Muscle layer of duodenum (tissue), 2 donors: ENCODE data around the gene NELL2.

ENCODE experiments used
- H3K27ac ChIP-seq: one replicate; pipeline ENCODE4 v1.7.0; 2013; ENCODE audit warnings: mild to moderate bottlenecking, low read length
- H3K27me3 ChIP-seq: one replicate; pipeline ENCODE4 v1.7.0; 2013; ENCODE audit warnings: low read depth, mild to moderate bottlenecking, control low read depth, low read length
- H3K36me3 ChIP-seq, 2 donors: one replicate each; pipeline ENCODE4 v1.7.0; 2013; ENCODE audit warnings: low read length in 2 of 2, control low read depth in 1 of 2, mild to moderate bottlenecking in 1 of 2; ENCODE audit not compliant: insufficient read depth in 2 of 2, control insufficient read depth in 1 of 2
- H3K4me1 ChIP-seq, 2 donors: one replicate each; pipeline ENCODE4 v1.7.0; 2013; ENCODE audit warnings: low read length in 2 of 2, mild to moderate bottlenecking in 2 of 2, control low read depth in 1 of 2, moderate library complexity in 1 of 2; ENCODE audit not compliant: insufficient read depth in 2 of 2, control insufficient read depth in 1 of 2
- H3K4me3 ChIP-seq, 2 donors: one replicate each; pipeline ENCODE4 v1.7.0; 2013; ENCODE audit warnings: low read length in 2 of 2, low read depth in 1 of 2, mild to moderate bottlenecking in 1 of 2
- H3K9me3 ChIP-seq, 2 donors: one replicate each; pipeline ENCODE4 v1.7.0; 2013; ENCODE audit warnings: low read length in 2 of 2, control low read depth in 1 of 2, mild to moderate bottlenecking in 1 of 2; ENCODE audit not compliant: control insufficient read depth in 1 of 2
- donor health status: healthy.

Gene NELL2

DNA sequence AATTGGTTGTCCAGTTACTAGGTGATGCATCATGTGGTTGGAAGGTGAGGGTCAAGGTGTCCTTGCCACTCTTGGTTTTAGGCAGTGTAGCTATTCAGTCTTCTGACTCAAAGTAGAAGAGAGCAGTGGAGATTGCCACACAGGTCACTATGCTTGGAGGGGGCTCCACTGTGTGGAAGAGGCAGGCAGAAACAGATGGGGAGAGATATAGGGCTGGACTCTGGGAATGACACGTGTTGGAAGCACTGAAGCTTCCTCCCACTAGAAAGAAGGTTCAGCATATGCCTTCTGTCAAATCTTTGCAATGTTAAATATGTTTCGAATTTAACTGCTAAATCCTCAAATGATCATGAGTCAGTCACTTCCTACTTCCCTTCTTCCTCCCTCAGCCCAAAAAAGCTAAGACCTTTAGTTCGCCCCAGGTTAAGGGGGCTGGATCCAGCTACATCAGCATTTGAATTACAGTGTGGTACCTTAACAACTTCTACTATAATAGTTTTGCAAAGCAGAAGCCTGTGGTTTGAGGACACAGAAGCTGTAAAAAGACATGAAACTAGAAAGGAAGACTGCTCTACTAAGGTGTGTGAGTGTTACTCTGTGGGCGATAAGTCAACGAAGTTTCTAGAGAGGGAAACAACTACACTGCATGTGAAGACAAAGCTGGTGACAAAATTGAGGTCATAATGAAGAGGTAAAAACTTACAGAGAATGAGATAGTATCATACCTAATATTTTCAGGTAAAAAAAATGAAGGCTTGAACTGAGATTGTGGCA lies 228.0 kb downstream of the NELL2 start:
- Histone ChIP-seq H3K27ac (no peak overlapping the region), H3K4me3 (no peak overlapping the region), H3K36me3 (no peaks in the 10 kb centered on the region), H3K9me3 (no peaks in the 10 kb centered on the region), H3K4me1 (no peaks in the 10 kb centered on the region), H3K27me3 (no peaks in the 10 kb centered on the region)

DNA sequence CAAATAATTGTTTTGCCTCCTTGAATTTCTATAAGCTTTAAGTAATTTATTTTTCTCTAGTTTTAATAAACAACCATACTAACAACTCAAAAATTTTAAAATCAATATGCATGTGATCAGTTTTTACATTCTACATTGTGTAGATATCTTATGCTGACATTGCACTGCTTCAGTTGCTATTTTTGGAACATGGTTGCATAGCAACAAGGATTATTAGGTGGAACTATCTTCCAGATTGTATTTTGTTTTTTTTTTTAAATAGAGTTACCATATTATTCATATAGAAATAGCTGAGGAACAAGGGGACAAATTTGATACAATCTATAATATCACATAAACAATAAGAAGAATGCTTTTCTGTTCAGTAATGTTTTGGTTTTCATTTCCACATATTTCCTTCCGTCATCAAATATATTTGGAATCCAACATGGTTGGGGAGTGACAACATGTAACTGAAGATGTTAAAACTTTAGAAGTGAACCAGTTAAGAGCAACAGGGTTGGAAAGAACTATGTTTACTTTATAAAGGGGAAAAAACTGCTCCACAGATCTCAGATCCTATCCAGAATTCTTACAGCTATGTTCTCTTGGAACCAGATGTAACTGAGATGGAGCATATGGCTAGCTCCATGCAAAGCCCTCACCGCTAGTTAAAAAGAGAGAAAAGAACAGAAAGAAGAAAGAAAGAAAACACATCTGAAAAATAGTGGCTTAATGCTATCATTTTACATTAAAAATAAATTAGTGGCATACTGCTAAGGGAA lies 235.5 kb downstream of the NELL2 start:
- Histone ChIP-seq H3K27ac (no peak overlapping the region), H3K4me1 (no peaks in the 10 kb centered on the region)

DNA sequence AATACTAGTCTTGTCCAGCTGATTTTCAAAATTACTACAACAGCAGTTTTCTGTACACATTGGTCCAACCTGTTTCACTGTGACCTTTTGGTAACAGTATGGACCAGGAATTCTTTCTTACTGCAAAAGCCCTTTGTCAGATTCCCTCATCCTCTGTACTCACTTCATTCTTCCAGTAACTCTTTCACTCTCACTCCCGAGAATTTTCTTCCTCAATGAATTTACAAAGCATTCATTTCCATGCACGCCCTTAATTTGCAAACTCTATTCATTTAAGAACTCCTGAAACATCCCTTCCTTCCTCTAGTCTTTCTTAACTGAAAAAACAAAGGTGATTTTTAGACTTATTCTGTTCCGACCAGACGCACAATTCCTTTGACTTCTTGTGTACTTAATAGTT lies 238.2 kb downstream of the NELL2 start:
- H3K9me3 ChIP-seq: no peaks in the 10 kb centered on the region
- no peaks in the 10 kb centered on the region for H3K27me3 ChIP-seq
- H3K4me1 ChIP-seq: no peaks in the 10 kb centered on the region
- no peak overlapping the region for H3K4me3 ChIP-seq
- no peaks in the 10 kb centered on the region for H3K36me3 ChIP-seq
- H3K27ac ChIP-seq: no peak overlapping the region

More for the DNA sequence above, 235.5 kb downstream of the NELL2 start:
- no peaks in the 10 kb centered on the region for H3K27me3 ChIP-seq
- H3K4me3 ChIP-seq: no peak overlapping the region
- H3K36me3 ChIP-seq: no peaks in the 10 kb centered on the region
- no peaks in the 10 kb centered on the region for H3K9me3 ChIP-seq

DNA sequence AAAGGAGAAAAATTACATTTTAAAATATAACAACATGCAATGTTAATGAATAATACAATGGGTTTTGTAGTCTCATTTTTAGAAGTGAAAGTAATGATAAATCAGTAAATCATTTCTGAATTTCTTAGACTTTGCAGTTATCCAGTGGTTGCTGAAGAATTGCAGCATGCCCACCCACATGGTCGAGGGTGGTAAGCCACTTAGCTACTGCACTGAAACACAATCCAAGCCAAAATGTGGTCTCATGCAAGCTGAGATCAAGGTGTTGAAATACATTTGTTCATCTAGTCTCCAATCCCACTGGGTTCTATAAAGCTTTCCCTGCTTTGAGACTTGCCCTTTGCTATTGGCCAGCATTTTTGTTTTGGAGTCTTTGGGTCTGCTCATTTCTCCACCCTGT lies 247.9 kb downstream of the NELL2 start:
- Histone ChIP-seq H3K27ac (no peak overlapping the region), H3K27me3 (no peaks in the 10 kb centered on the region), H3K4me3 (no peak overlapping the region), H3K9me3 (no peaks in the 10 kb centered on the region), H3K4me1 (no peaks in the 10 kb centered on the region), H3K36me3 (no peaks in the 10 kb centered on the region)

DNA sequence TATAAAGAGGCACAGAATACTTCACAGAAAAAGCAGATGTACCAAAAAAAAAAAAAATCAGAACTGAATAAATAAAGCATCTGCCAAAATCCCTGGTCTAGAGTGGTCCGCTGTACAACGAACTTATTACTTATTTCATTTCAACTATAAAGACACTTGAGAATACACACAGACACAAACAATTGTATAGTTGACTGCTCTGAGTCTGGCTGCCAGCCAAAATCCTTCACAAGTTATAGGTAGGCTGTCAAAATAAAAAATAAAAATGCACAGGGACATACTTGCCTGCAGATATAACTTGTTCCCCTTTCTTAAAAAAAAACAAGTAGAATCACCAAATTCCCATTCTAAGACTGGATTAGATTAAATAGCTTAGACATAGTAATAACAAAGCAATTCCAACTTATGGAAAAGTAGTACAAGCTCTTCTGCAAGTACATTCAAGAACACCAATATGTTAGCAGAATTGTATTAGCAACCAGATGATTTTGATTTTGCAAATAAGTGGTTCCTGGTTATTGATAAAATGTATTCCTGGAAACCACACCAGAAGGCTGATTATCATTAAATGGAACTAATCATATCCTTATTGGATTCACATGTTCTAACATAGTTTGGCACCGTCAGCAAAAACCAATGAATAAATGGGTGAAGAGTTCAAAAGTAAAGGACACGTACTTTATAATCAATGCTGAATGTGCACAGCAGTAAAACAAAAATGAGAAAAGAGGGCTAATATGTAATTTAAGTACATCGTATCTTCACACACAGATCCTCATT lies 248.5 kb downstream of the NELL2 start:
- H3K27ac ChIP-seq: no peak overlapping the region
- H3K27me3 ChIP-seq: no peaks in the 10 kb centered on the region
- no peaks in the 10 kb centered on the region for H3K9me3 ChIP-seq

DNA sequence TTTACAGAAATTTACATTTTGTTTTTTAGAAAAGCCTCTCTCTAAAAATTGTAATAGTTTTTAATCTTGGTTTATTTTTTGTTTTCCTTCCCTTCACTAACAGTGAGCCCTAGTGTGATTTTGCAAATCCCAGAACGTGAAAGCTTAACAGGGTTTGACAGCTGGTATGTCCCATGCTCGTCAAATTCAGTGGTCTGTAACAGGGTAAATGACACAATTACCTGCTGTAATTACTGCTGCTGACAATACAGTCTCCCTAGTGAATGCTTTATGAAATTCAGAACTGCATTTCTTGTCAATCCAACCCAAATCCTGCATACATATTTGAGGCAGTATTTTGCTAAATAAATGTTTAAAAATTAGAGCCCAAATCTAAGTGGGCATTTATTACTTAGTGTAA lies 249.2 kb downstream of the NELL2 start:
- Histone ChIP-seq H3K36me3 (no peaks in the 10 kb centered on the region), H3K9me3 (no peaks in the 10 kb centered on the region), H3K4me1 (no peaks in the 10 kb centered on the region), H3K27me3 (no peaks in the 10 kb centered on the region), H3K27ac (no peak overlapping the region), H3K4me3 (no peak overlapping the region)

More for the DNA sequence above, 248.5 kb downstream of the NELL2 start:
- Histone ChIP-seq H3K4me3 (no peak overlapping the region), H3K4me1 (no peaks in the 10 kb centered on the region), H3K36me3 (no peaks in the 10 kb centered on the region)

DNA sequence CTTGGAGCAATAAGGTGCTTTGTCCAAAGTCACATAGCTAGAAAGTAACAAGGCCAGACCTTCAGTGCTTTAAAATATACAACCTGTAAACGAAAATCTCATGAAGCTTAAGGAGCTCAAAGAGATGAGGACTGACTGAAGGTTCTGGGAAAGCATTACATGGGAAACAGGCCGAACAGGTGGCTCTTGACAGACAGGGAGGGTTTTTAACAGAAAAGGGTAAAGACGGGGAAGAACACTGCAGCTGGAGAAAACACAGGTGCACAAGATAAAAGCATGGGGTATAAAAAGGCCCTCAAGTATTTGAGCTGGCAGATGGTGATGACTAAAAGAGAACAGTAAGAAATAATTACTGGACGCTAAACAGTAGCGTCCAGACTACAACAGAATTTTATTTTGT lies 257.2 kb downstream of the NELL2 start:
- Histone ChIP-seq H3K27me3 (no peaks in the 10 kb centered on the region), H3K4me3 (no peak overlapping the region), H3K9me3 (no peaks in the 10 kb centered on the region), H3K27ac (no peak overlapping the region), H3K4me1 (no peaks in the 10 kb centered on the region), H3K36me3 (no peaks in the 10 kb centered on the region)

DNA sequence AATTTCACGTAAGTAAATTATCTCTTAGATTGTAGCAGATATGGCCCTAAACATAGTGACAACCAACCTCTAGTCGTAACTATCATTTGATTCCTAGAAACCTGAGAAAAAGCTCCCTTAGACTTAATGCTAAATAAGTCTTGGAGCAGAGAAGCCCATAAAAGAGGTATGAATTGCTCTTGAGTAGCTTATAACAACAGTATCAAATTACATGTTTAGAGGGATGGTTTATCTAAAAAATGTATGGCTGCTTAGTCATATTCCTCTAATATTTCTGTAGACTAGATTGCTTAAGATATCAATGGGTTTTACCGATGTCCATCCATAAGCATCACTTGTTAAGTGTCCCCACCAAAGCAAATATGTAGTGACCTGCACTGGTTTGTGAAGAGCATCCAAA lies 259.7 kb downstream of the NELL2 start:
- H3K27me3 ChIP-seq: no peaks in the 10 kb centered on the region
- H3K9me3 ChIP-seq: no peaks in the 10 kb centered on the region
- H3K36me3 ChIP-seq: no peaks in the 10 kb centered on the region
- H3K4me3 ChIP-seq: no peak overlapping the region
- H3K4me1 ChIP-seq: no peaks in the 10 kb centered on the region
- no peak overlapping the region for H3K27ac ChIP-seq

DNA sequence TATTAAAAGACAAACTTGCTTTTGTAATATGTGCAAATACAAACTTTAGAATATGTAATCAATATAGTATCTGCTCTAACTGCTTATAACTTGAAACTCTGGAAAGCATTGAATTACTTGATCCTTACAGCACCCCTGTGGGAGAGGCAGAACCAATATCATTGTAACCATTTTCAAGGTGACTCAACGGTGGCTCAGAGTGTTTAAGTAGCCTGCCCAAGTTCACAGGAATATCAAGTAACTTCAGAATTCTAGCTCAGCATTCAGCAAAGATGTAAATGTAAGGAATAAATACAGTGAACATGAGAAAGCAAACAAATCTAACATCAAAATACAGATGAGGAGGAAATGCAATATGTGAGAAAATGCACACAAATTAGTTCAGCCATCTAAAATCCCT lies 264.6 kb downstream of the NELL2 start:
- Histone ChIP-seq H3K27ac (no peak overlapping the region), H3K36me3 (no peaks in the 10 kb centered on the region), H3K27me3 (no peaks in the 10 kb centered on the region), H3K4me1 (no peaks in the 10 kb centered on the region), H3K4me3 (no peak overlapping the region), H3K9me3 (no peaks in the 10 kb centered on the region)

DNA sequence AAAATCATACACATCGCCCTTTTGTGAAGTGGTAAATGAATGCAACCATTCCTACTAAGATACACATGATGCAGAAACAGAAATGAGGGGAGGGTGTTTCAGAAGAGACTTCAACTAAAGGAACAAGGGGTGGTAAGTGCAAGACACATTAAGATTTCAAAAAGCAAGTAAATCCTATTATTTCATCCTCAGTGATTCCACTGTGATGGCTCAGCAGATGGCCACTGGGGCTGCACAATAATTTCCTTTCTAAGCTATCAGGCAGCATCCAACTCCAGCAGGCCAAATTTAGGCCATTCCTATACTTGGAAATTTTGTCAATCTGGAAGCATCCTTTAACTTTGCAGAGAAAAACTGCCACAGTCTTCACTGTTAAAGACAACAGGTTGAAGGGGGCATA lies 272.4 kb downstream of the NELL2 start:
- no peaks in the 10 kb centered on the region for H3K27me3 ChIP-seq
- H3K9me3 ChIP-seq: no peaks in the 10 kb centered on the region
- H3K27ac ChIP-seq: no peak overlapping the region
- no peaks in the 10 kb centered on the region for H3K4me1 ChIP-seq
- H3K36me3 ChIP-seq: no peaks in the 10 kb centered on the region
- no peak overlapping the region for H3K4me3 ChIP-seq

DNA sequence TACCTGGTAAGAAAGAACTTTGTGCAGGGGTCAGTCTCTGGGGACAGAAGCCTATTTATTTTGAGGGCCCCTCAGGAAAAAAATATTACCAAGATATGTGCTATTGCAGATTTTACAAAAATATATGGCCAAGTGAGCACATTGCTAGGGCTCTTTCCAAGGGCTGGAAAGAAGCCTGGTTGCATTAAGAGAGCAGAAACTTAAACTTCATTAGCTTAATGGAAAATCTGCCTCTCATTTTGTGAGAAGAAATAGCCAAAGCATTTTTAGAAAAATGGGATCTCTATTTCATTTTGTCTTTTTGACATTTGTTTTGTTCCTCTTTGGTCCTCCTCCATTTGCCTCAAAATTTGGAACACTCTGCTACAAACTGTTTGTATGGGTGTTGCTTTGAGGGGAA lies 283.5 kb downstream of the NELL2 start:
- Histone ChIP-seq H3K9me3 (no peaks in the 10 kb centered on the region), H3K4me3 (no peak overlapping the region), H3K4me1 (no peaks in the 10 kb centered on the region), H3K36me3 (no peaks in the 10 kb centered on the region), H3K27ac (no peak overlapping the region), H3K27me3 (no peaks in the 10 kb centered on the region)
